ENCODE measurements around the gene AFP. TPM values are rescaled to one million over a fixed set of nuclear protein-coding genes. Genes with fewer than 3 reads are reported as not detected.

AFP gene
- polyA plus RNA-seq, 1 donor from 2014 or later, result not detected

DNA sequence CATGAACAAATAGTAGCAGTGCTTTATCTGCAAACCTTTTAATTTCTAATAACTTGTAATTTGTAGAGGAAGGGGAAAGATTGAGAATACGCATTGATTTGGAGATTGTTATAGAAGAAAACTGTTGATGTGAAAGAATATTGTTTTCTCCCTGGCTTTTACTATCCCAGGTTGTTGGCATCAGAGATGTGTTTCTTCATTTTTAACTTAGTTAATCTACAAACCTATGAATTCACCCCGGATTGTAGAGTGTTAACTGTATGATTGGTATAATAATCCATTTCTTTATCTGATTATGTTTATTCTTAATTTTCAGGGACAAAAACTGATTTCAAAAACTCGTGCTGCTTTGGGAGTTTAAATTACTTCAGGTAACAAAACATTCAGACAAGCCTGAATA is 18.9 kb downstream of the AFP start:
- Histone ChIP-seq H3K4me3 (ENCODE audit: low read length) (no peak overlapping the region), H3K27ac (ENCODE audit: low read length) (no peak overlapping the region), H4K20me1 (ENCODE audit: insufficient read depth) (no peaks in the 10 kb centered on the region), H3F3A (ENCODE audit: insufficient read depth, low read length, poor library complexity, severe bottlenecking) (no peaks in the 10 kb centered on the region), H3K79me2 (replicated peaks; ENCODE audit: insufficient read depth, low read length) (no peaks in the 10 kb centered on the region), H3K4me2 (ENCODE audit: low read length) (no peak overlapping the region), H3K27me3 (ENCODE audit: insufficient read depth, low read depth, low read length) (peaks cover 13% of the 10 kb centered on the region), H2AFZ (ENCODE audit: low read depth, low read length) (no peak overlapping the region), H3K9me2 (ENCODE audit: insufficient read depth, low read length) (no peaks in the 10 kb centered on the region), H3K36me3 (ENCODE audit: insufficient read depth, low read length) (no peaks in the 10 kb centered on the region), H3K9ac (ENCODE audit: low read length) (no peak overlapping the region), H3K9me3 (ENCODE audit: low read length) (no peaks in the 10 kb centered on the region)
- TF ChIP-seq RAD21 (conservative IDR thresholded peaks at IDR 0.05) (no peak), EP300 (conservative IDR thresholded peaks at IDR 0.05; ENCODE audit: poor library complexity, severe bottlenecking) (no peak), TAF1 (IDR thresholded peaks at IDR 0.05; ENCODE audit: low read depth) (no peak), MXI1 (conservative IDR thresholded peaks at IDR 0.05; ENCODE audit: poor library complexity, severe bottlenecking) (no peak), EZH2 (IDR thresholded peaks at IDR 0.05; ENCODE audit: borderline replicate concordance, insufficient read depth, low read length, poor library complexity, severe bottlenecking) (no peak), SMC3 (conservative IDR thresholded peaks at IDR 0.05; ENCODE audit: poor library complexity) (no peak), POLR2AphosphoS5 (IDR thresholded peaks at IDR 0.05) (no peak)
- TF ChIP-seq, protein P1, sequence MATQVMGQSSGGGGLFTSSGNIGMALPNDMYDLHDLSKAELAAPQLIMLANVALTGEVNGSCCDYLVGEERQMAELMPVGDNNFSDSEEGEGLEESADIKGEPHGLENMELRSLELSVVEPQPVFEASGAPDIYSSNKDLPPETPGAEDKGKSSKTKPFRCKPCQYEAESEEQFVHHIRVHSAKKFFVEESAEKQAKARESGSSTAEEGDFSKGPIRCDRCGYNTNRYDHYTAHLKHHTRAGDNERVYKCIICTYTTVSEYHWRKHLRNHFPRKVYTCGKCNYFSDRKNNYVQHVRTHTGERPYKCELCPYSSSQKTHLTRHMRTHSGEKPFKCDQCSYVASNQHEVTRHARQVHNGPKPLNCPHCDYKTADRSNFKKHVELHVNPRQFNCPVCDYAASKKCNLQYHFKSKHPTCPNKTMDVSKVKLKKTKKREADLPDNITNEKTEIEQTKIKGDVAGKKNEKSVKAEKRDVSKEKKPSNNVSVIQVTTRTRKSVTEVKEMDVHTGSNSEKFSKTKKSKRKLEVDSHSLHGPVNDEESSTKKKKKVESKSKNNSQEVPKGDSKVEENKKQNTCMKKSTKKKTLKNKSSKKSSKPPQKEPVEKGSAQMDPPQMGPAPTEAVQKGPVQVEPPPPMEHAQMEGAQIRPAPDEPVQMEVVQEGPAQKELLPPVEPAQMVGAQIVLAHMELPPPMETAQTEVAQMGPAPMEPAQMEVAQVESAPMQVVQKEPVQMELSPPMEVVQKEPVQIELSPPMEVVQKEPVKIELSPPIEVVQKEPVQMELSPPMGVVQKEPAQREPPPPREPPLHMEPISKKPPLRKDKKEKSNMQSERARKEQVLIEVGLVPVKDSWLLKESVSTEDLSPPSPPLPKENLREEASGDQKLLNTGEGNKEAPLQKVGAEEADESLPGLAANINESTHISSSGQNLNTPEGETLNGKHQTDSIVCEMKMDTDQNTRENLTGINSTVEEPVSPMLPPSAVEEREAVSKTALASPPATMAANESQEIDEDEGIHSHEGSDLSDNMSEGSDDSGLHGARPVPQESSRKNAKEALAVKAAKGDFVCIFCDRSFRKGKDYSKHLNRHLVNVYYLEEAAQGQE (IDR thresholded peaks at IDR 0.05; ENCODE audit: borderline replicate concordance), result no peak
- TF ChIP-seq, protein P2, sequence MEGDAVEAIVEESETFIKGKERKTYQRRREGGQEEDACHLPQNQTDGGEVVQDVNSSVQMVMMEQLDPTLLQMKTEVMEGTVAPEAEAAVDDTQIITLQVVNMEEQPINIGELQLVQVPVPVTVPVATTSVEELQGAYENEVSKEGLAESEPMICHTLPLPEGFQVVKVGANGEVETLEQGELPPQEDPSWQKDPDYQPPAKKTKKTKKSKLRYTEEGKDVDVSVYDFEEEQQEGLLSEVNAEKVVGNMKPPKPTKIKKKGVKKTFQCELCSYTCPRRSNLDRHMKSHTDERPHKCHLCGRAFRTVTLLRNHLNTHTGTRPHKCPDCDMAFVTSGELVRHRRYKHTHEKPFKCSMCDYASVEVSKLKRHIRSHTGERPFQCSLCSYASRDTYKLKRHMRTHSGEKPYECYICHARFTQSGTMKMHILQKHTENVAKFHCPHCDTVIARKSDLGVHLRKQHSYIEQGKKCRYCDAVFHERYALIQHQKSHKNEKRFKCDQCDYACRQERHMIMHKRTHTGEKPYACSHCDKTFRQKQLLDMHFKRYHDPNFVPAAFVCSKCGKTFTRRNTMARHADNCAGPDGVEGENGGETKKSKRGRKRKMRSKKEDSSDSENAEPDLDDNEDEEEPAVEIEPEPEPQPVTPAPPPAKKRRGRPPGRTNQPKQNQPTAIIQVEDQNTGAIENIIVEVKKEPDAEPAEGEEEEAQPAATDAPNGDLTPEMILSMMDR (IDR thresholded peaks at IDR 0.05; ENCODE audit: poor library complexity, severe bottlenecking), result no peak

DNA sequence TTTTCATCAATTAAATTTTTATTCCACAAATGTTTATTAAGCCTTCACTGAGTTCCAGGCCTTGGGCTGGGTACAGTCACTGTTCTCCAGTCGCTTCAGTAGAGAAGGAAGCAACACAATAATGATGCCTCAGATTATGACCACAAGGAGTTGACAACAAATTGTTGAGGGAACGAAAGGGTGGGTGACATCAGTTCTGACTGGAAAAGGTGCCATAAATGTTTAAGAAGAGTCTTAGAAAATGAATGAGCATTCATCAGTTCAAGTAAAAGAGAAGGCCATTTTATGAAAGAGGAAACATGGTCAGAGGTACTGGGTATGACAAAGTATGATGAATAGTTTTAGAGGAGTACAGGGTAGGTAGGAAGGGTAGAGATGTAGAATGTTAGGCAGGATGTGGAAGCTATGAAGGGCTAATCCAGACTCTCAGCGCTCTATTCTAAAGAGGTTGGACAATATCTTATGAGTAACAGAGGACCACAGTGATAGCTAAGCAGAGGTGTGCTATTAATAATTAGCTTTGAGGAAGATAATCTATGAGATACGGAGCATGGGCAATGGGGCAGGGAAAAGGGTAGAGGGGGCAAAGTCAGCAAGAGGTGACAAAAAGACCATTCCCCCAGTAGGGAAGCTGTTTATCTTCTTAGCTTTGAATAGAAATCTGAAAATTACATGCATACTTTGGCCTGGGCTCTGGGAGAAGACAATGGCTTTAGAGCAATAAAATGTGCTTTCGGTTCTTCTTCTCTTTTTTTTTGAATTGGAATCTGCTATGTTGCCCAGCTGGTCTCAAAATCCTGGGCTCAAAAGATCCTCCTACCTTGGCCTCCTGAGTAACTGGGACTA is 20.4 kb downstream of the AFP start:
- Histone ChIP-seq H4K20me1 (ENCODE audit: insufficient read depth) (no peaks in the 10 kb centered on the region), H3K4me3 (ENCODE audit: low read length) (no peak overlapping the region), H3K27ac (ENCODE audit: low read length) (no peak overlapping the region), H3F3A (ENCODE audit: insufficient read depth, low read length, poor library complexity, severe bottlenecking) (no peaks in the 10 kb centered on the region), H3K9ac (ENCODE audit: low read length) (no peak overlapping the region), H3K9me2 (ENCODE audit: insufficient read depth, low read length) (no peaks in the 10 kb centered on the region), H3K9me3 (ENCODE audit: low read length) (no peaks in the 10 kb centered on the region), H3K4me2 (ENCODE audit: low read length) (no peak overlapping the region), H3K27me3 (ENCODE audit: insufficient read depth, low read depth, low read length) (peaks cover 13% of the 10 kb centered on the region), H3K36me3 (ENCODE audit: insufficient read depth, low read length) (no peaks in the 10 kb centered on the region), H3K79me2 (replicated peaks; ENCODE audit: insufficient read depth, low read length) (no peaks in the 10 kb centered on the region), H2AFZ (ENCODE audit: low read depth, low read length) (no peak overlapping the region)
- no peak for TF ChIP-seq MXI1 (conservative IDR thresholded peaks at IDR 0.05; ENCODE audit: poor library complexity, severe bottlenecking)
- no peak for TF ChIP-seq EP300 (conservative IDR thresholded peaks at IDR 0.05; ENCODE audit: poor library complexity, severe bottlenecking)
- no peak for TF ChIP-seq POLR2AphosphoS5 (IDR thresholded peaks at IDR 0.05)
- no peak for TF ChIP-seq EZH2 (IDR thresholded peaks at IDR 0.05; ENCODE audit: borderline replicate concordance, insufficient read depth, low read length, poor library complexity, severe bottlenecking)
- TF ChIP-seq, protein P2 (IDR thresholded peaks at IDR 0.05; ENCODE audit: poor library complexity, severe bottlenecking), result no peak
- no peak for TF ChIP-seq RAD21 (conservative IDR thresholded peaks at IDR 0.05)
- TF ChIP-seq, protein P1 (IDR thresholded peaks at IDR 0.05; ENCODE audit: borderline replicate concordance), result no peak
- TF ChIP-seq TAF1 (IDR thresholded peaks at IDR 0.05; ENCODE audit: low read depth), result no peak
- TF ChIP-seq SMC3 (conservative IDR thresholded peaks at IDR 0.05; ENCODE audit: poor library complexity), result no peak

All from neural cell (in vitro differentiated cells).